Urinary bladder (tissue), 4 donors: ENCODE measurements around the gene ITGB8. TPM values are rescaled to one million over a fixed set of nuclear protein-coding genes. Genes with fewer than 3 reads are reported as not detected.
A peak's percentile ranks its signal among the peaks of the same experiment; 100 is the strongest.

Source experiments
- DNase-seq: peaks from one replicate; pipeline ENCODE4 v3.0.0-alpha.2; 2015; ENCODE audit errors: extremely low spot score
- H3K27ac ChIP-seq: one replicate; pipeline ENCODE4 v1.5.1; 2013; ENCODE audit warnings: low read depth, mild to moderate bottlenecking, moderate library complexity
- H3K36me3 ChIP-seq: one replicate; pipeline ENCODE4 v1.6.1; 2013; ENCODE audit warnings: mild to moderate bottlenecking, moderate library complexity; ENCODE audit not compliant: insufficient read depth
- H3K4me1 ChIP-seq: one replicate; pipeline ENCODE4 v1.6.1; 2013; ENCODE audit warnings: mild to moderate bottlenecking, moderate library complexity; ENCODE audit not compliant: insufficient read depth
- H3K4me3 ChIP-seq: one replicate; pipeline ENCODE4 v1.5.1; 2013; ENCODE audit warnings: low read depth, low read length
- whole genome bisulfite sequencing: extraction: QIAGEN DNeasy Blood & Tissue Kit; methylation state at CpG from one replicate; pipeline ENCODE4 v1.1.7; 2013; 5-methylcytosine and 5-hydroxymethylcytosine counted together
- polyA plus RNA-seq: library from polyadenylated mRNA; stranded (reverse); fragments of 200-250 nt; gene quantifications from one replicate; pipeline ENCODE4 v1.2.3, GENCODE V29; 2013
- total RNA-seq: library from RNA; depleted of rRNA; stranded (reverse); fragments of >200 nt; gene quantifications from one replicate; pipeline ENCODE4 v1.2.3, GENCODE V29; 2014
- donor health status: healthy with polysubstance abuse.
- donor health status: healthy.

Gene ITGB8
- total RNA-seq (106 TPM), polyA plus RNA-seq (6.3 TPM)

DNA sequence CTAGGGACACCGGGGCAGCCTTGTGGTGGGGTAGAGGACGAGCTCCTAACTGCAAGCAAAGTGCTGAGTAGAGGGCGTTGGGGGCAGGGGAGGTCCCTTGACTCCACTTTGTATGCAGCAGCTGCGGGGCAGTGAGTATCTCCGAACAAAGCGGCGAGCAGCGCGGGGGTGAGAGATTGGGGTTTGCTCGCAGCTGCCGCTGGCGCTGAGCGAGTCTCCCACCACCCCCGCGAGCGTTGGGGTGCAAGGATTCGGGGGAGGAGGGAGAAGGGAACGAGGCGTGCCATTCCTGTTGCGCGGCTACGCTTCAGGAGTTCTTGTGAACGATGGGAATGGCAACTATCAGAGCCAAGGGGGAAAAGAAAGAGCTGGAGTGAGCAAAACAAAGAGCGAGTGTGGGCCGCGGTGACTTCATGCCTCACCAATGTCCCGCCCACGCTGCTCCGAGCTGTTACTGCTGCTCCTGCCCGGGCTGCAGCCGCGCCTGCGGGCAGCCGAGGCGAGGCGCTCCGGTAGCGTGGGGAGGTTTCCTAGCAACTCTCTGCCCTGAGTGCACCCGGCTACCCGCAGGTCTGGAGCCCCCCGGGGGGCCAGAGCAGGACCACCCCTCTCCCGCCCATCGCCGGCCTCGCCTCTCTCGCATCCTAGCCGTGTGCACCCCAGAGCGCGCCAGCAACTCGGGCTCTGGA lies at the start of gene ITGB8:
Gene ITGB8 (plus strand): TSS at position 662 of the 689 bp plus-strand sequence. CDS start 907 bp downstream, outside the sequence.
- Histone ChIP-seq H3K4me3 (peak within 1 kb of the TSS; percentile 63), H3K36me3 (no peaks in the 10 kb centered on the region), H3K4me1 (no peaks in the 10 kb centered on the region), H3K27ac (peak within 1 kb of the TSS; percentile 89)
- DNase-seq: peak; percentile 85
- WGBS: under 1% methylated on average over 50 of the region's 50 CpGs

DNA sequence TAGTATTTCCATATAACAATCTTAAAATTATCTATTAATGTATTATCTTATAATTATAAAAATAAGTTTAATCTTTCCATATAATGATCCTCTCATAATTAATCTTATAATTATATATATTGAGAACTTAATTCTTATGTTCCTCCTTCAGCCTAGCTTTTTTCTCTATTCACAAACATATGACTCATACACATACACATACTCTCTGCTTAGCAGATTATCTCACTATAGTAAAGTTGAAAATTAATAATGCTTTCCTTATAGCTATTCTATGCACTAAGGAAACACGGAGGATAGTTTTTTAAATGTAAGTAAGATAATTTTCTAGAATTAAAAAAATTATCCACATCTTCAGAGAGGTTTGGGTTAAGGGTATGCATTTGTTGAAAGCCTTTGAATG lies 47.7 kb upstream of the ITGB8 start:
- no peak for DNase-seq
- Histone ChIP-seq H3K4me1 (no peaks in the 10 kb centered on the region), H3K36me3 (no peaks in the 10 kb centered on the region), H3K4me3 (no peak overlapping the region), H3K27ac (no peak overlapping the region)
- WGBS: 75% methylated on average over 1 of the region's 1 CpG

DNA sequence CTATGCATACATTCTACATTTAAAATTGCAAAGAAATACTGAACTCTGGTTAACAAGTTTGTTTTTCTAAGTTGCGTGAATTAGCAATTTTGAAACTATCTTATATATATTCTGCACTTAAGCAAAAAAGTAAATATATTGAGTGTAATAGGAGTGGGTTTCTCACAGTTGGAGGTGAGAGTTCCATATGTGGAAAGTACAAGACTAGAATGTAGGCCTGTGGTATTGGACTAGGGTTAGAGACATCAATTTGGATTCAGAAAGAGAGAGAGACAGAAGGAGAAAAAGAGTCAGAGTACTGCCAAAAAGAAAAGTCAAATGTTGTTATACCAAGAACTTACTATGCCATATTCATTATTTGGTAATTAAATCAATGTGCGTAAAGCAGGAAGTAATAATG lies 47.3 kb upstream of the ITGB8 start:
- Histone ChIP-seq H3K4me1 (no peaks in the 10 kb centered on the region), H3K36me3 (no peaks in the 10 kb centered on the region), H3K4me3 (no peak overlapping the region), H3K27ac (no peak overlapping the region)
- DNase-seq: no peak
- WGBS: 92% methylated on average over 2 of the region's 2 CpGs

DNA sequence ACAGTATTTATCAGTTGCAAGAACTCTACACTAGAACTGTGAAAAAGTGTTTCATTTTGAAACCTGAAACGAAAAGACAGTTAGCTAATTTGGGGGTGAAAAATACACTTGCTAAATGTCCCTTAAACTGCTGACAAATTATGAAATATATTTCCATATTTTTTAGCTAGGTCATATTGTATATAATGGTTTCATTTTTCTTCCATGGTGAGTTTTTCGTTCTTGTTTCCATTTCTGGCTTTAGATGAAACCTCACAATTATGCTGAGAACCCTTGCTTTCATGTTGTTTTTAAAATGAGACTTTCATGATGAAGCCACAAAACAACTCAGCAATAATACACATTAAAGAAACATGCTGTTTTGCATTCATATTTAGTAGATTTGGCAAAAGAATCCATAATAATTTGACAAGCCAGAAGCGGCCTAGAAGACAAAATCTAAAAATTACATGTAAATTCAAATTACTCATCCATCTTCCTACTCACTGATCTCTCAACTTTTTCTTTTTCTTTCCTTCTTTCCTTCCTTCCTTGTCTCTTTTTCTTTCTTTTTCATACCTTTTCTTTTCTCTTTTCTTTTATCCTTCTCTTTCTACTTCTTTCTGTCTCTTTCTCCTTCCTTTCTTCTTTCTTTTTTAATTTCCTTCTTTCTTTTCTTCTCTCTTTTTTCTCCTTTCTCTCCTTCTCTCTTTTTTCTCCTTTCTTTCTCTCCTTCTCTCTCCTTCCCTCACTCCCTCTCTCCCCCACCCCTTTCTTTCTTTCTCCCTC lies 46.5 kb upstream of the ITGB8 start:
- 87% methylated on average over 3 of the region's 3 CpGs for WGBS
- no peaks in the 10 kb centered on the region for H3K4me1 ChIP-seq
- no peak for DNase-seq

DNA sequence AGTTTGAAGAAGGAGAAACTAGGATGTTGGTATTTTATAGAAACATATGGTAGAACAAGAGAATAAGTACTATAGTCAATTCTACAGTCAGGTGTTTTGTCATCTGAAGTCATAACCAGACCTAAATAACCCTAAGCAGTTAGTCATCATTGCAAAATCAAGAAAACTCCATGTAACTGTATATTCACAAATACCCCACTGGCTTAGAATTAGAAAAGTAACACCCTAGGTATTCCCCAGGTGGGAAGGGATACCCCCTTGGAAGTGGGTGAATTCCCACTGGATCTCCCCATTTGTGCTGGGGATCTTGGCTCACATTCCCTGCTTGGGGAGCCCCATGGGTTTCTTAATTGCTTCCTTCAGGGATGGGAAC lies 45.9 kb upstream of the ITGB8 start:
- no peaks in the 10 kb centered on the region for H3K4me1 ChIP-seq
- H3K4me3 ChIP-seq: no peak overlapping the region

More for the DNA sequence above, 46.5 kb upstream of the ITGB8 start:
- Histone ChIP-seq H3K27ac (no peak overlapping the region), H3K4me3 (no peak overlapping the region), H3K36me3 (no peaks in the 10 kb centered on the region)

DNA sequence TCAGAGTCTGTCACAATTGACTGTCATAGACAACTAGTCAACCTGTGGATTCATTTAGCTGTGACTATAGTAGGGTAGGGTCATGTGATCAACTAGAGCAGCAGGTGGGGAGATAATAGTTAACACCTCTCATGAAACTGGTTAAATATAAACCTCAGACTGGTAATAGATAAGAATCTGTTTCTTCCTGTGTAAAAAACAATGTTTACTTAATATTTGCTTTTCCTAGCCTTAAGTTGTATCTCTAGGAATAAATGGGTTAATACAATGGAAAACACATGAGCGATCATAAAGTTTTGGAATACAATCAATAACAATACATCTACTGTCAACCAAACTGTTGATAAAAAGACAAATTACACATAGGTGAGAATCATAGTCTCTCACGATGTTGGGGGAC lies 43.4 kb upstream of the ITGB8 start:
- Histone ChIP-seq H3K27ac (no peak overlapping the region), H3K4me3 (no peak overlapping the region), H3K36me3 (no peaks in the 10 kb centered on the region), H3K4me1 (no peaks in the 10 kb centered on the region)
- DNase-seq: no peak
- 91% methylated on average over 2 of the region's 2 CpGs for WGBS

More for the DNA sequence above, 45.9 kb upstream of the ITGB8 start:
- no peak for DNase-seq
- Histone ChIP-seq H3K27ac (no peak overlapping the region), H3K36me3 (no peaks in the 10 kb centered on the region)

DNA sequence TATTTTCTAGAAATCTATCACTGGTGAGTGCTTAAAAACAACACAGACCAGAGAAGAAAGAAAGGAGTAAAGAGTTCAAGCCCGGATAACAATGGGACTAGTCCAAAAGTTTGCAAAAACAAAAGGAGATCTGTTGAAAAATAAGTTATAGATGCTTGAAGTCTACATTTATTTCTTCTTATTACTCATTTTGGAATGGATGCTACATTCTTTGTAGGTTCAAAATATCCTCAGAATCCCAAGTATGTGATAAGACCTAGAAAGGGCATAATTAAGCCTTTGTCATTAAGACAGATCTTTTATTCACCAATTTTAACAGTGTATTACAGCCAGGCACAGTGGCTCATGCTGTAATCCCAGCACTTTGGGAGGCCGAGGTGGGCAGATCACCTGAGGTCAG lies 42.7 kb upstream of the ITGB8 start:
- 81% methylated on average over 2 of the region's 2 CpGs for WGBS
- H3K4me3 ChIP-seq: no peak overlapping the region
- no peak overlapping the region for H3K27ac ChIP-seq

DNA sequence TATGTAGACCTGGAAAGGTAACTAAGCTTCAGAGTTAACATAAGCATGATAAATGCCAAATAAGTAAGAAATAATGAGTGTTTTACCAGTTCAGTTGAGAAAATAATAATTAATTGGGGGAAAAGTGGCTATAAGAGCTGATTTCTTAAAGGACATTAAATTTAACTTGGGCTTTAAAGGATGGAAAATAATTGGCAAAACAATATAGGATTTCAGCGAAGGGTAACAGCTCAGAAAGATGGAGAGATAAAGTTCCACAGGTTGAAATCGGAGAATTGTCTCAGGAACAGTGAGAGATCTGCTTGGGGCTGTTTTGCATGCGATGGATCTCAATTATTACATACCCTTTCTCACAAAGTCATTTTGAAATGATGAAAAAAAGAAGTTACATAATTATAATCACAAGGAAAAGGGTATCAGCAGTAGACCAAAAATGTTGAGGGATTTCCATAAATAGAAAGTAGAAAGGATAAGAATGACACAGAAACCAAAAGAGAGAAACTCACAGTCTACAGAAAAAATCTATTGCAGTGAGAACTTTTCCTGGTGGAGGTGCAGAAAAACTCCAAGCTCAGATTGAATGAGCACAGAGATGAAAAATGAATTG lies 40.1 kb upstream of the ITGB8 start:
- 79% methylated on average over 3 of the region's 3 CpGs for WGBS
- Histone ChIP-seq H3K4me3 (no peak overlapping the region), H3K36me3 (no peaks in the 10 kb centered on the region), H3K27ac (no peak overlapping the region), H3K4me1 (no peaks in the 10 kb centered on the region)
- DNase-seq: no peak

More for the DNA sequence above, 42.7 kb upstream of the ITGB8 start:
- Histone ChIP-seq H3K36me3 (no peaks in the 10 kb centered on the region), H3K4me1 (no peaks in the 10 kb centered on the region)
- no peak for DNase-seq

DNA sequence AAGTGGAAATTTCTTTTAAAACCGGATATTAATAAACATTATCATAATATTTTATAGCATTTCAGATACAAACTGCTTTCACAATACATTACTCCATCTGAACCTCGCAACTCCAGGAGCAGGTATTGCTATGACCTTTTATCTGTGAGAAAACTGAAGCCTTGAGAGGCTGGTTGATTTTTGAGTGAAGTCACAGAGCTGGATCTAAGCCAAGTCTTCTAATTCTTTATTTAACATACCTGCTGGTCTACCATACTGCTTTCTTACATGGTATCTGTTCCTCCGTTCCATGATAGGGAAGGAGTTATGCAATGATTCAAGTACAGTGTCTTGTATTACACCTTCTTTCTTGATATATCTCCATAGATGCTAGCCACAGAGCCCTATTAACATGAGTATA lies 37.4 kb upstream of the ITGB8 start:
- WGBS: 90% methylated on average over 3 of the region's 3 CpGs
- H3K27ac ChIP-seq: no peak overlapping the region
- no peak overlapping the region for H3K4me3 ChIP-seq
- no peaks in the 10 kb centered on the region for H3K4me1 ChIP-seq
- no peak for DNase-seq
- H3K36me3 ChIP-seq: no peaks in the 10 kb centered on the region

DNA sequence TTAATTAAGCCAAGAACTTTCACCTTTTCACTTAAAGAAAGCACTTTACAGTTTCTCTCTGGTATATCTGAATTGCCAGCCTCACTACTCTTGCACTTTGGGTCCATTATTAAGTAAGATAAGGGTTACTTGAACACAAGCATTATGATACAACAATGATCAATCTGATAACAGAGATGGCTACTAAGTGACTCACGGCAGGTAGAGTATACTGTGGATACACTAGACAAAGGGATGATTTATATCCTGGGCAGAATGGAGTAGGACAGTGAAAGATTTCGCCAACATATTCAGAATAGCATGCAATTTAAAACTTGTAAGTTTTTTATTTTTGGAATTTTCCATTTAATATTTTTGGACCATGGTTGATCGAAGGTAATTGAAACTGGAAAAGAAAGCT lies 34.3 kb upstream of the ITGB8 start:
- H3K4me1 ChIP-seq: no peaks in the 10 kb centered on the region
- no peak overlapping the region for H3K27ac ChIP-seq
- no peak for DNase-seq
- no peak overlapping the region for H3K4me3 ChIP-seq
- 89% methylated on average over 3 of the region's 3 CpGs for WGBS
- H3K36me3 ChIP-seq: no peaks in the 10 kb centered on the region

DNA sequence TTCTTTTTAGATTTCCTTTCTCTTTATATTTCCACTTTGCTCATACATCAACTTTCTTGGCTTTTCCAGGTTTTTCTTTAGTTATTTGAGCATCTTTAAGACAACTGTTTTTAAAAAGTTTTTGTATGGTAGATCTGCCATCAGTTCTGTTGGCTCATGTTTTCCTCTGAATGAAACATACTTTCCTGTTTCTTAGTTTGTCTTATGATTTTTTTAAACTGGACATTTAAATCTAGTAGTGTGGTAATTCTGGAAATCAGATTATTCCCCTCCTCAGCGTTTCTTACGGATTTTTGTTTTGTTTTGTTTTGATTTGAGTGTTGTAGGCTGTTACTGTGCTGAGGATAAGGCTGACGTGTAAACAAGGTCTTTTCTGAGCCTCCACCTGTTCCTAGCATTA lies 33.8 kb upstream of the ITGB8 start:
- Histone ChIP-seq H3K4me1 (no peaks in the 10 kb centered on the region), H3K27ac (no peak overlapping the region), H3K36me3 (no peaks in the 10 kb centered on the region), H3K4me3 (no peak overlapping the region)
- DNase-seq: no peak
- 61% methylated on average over 3 of the region's 3 CpGs for WGBS

DNA sequence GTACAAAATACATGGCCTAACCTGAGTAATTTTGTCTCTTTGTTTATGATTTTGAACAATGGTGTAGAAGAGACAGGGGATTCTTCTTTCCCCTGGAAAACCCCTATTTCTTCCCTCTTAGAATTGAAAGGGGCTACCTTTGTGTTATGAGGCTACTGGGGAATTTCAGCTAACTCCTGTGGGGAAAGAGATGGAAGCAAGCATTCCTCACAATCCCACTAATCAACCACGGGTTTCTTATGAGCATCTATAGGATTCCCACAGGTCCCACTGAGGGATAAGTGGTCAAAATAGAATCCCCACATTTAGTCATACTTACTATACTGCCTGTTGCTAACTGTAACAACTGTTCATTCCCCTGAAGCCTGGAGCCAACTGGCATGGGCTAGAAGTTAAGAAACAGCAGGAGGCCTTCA lies 32.2 kb upstream of the ITGB8 start:
- DNase-seq: no peak
- Histone ChIP-seq H3K27ac (no peak overlapping the region), H3K4me3 (no peak overlapping the region), H3K4me1 (no peaks in the 10 kb centered on the region), H3K36me3 (no peaks in the 10 kb centered on the region)
- WGBS: 90% methylated on average over 1 of the region's 1 CpG

DNA sequence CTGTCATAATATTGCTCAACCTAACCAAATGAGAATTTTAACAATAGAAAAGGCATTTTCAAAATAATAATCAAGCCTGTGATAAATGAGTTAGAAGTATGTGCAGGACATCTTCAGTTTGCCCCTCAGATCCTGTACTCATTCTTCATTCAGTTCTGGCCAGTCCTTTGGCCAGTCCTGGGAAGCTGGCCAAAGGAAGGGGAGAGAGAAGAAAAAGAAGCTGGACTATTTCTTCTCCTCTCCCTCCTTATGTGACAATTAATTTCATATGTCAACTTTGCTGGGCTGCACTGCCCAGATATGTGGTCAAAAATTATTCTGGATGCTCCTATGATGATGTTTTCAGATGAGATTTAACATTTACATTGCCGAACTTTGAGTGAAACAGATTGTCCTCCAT lies 31.6 kb upstream of the ITGB8 start:
- no peak overlapping the region for H3K27ac ChIP-seq
- 91% methylated on average over 1 of the region's 1 CpG for WGBS

More for the DNA sequence above, 31.6 kb upstream of the ITGB8 start:
- Histone ChIP-seq H3K4me3 (no peak overlapping the region), H3K4me1 (no peaks in the 10 kb centered on the region), H3K36me3 (no peaks in the 10 kb centered on the region)
- DNase-seq: no peak
